Karpas-422 (cell line): Measurements from ENCODE around the gene SMOC2. TPM values are rescaled to one million over a fixed set of nuclear protein-coding genes. Genes with fewer than 3 reads are reported as not detected.

Source experiments
- DNase-seq: peaks from one replicate; pipeline ENCODE4 v3.0.0-alpha.2; 2015
- H2AFZ ChIP-seq: fragments of 200-600 bp; sonication (generic); 2 replicates; pipeline ENCODE4 v1.6.1; 2014; ENCODE audit warnings: antibody characterized with exemption, low read length, mixed read lengths
- H3K27ac ChIP-seq: fragments of 200-600 bp; sonication (generic); 2 replicates; pipeline ENCODE4 v1.5.1; 2014; ENCODE audit warnings: mild to moderate bottlenecking, low read length, moderate library complexity
- H3K27me3 ChIP-seq: fragments of 200-600 bp; sonication (generic); 2 replicates; pipeline ENCODE4 v1.6.1; 2014; ENCODE audit warnings: low read length, mixed read lengths
- H3K36me3 ChIP-seq: fragments of 200-600 bp; sonication (generic); 2 replicates; pipeline ENCODE4 v1.6.1; 2014; ENCODE audit warnings: low read length, mixed read lengths; ENCODE audit not compliant: insufficient read depth
- H3K4me1 ChIP-seq: fragments of 200-600 bp; sonication (generic); 2 replicates; pipeline ENCODE4 v1.6.1; 2014; ENCODE audit warnings: mild to moderate bottlenecking, low read length, mixed read lengths
- H3K4me2 ChIP-seq: fragments of 200-600 bp; sonication (generic); 2 replicates; pipeline ENCODE4 v1.6.1; 2014; ENCODE audit warnings: low read length, low read depth, mild to moderate bottlenecking; ENCODE audit not compliant: poor library complexity, severe bottlenecking
- H3K4me3 ChIP-seq: fragments of 200-600 bp; sonication (generic); 2 replicates; pipeline ENCODE4 v1.5.1; 2014; ENCODE audit warnings: mild to moderate bottlenecking, antibody characterized with exemption, low read length, mixed read lengths
- H3K79me2 ChIP-seq: fragments of 200-600 bp; sonication (generic); 2 replicates; pipeline ENCODE4 v1.6.1; 2014; ENCODE audit warnings: mild to moderate bottlenecking, low read length, mixed read lengths
- H3K9ac ChIP-seq: fragments of 200-600 bp; sonication (generic); 2 replicates; pipeline ENCODE4 v1.6.0; 2014; ENCODE audit warnings: low read length
- H3K9me2 ChIP-seq: fragments of 200-600 bp; sonication (generic), shearing (Covaris generic); replicated peaks from 2 replicates; pipeline ENCODE4 v1.6.0; 2014; ENCODE audit warnings: mild to moderate bottlenecking, low read length, moderate library complexity; ENCODE audit not compliant: insufficient read depth
- H3K9me3 ChIP-seq: fragments of 300-700, 200-600 bp; sonication (generic); 2 replicates; pipeline ENCODE4 v1.6.1; 2014; ENCODE audit warnings: low read length, mixed read lengths
- H4K20me1 ChIP-seq: fragments of 200-600 bp; sonication (generic); 2 replicates; pipeline ENCODE4 v1.6.1; 2014; ENCODE audit warnings: mild to moderate bottlenecking, antibody characterized with exemption, low read length, low read depth; ENCODE audit not compliant: insufficient read depth
- total RNA-seq: library from RNA; depleted of rRNA; stranded (reverse); fragments of >200 nt; shearing (Covaris generic); gene quantifications from 2 replicates; pipeline ENCODE4 v1.2.3, GENCODE V29; 2014; ENCODE audit warnings: low replicate concordance

The SMOC2 gene
- total RNA-seq, 1 experiment from 2014 or later = not detected

DNA sequence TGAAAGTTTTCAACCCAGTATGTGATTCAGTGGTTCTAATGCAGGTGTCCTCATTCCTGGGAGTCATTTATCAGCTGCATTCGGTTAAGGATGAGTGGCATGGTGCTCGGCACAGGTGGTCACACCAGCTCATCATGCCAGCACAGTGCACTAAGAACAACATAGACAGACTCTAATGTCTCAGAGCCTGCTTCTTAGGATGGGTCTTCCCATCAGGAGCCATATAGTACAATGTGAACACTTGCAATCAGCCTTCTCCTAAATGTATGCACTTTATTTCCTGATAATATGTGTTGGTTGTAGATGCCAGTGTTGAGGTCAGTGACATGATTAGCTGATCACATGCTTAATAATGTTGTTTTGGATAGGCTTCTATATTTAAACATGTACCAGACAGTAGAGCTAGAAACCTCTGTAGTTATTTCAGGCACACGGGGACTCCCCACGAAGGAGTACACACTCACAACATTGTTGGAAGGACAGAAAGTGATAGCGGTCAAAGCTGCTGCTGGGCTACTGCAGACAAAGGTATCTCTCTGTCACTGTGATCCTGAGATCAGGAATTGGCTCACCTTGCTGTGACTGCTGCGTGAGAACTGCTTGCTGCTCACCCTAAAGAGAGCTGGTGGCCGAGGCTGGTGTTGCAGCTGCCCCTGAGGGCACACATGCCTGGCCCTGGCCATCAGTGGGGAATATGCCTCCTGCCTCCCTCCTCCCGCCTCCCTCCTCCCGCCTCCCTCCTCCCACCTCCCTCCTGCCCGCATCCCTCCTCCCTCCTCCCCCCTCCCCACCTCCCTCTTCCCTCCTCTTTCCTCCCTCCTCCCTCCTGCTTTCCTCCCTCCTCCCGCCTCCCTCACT lies 195.4 kb downstream of the SMOC2 start:
- Histone ChIP-seq H3K9ac (no peak overlapping the region), H3K27me3 (no peaks in the 10 kb centered on the region), H3K4me3 (no peak overlapping the region), H3K9me3 (0 out of 2 replicates have a peak, but pooled peaks cover 2% of the 10 kb centered on the region), H3K27ac (no peak overlapping the region), H3K4me2 (no peak overlapping the region), H3K4me1 (no peaks in the 10 kb centered on the region), H3K79me2 (no peaks in the 10 kb centered on the region), H4K20me1 (no peaks in the 10 kb centered on the region), H3K9me2 (no peaks in the 10 kb centered on the region), H2AFZ (no peak overlapping the region), H3K36me3 (no peaks in the 10 kb centered on the region)
- no peak for DNase-seq

DNA sequence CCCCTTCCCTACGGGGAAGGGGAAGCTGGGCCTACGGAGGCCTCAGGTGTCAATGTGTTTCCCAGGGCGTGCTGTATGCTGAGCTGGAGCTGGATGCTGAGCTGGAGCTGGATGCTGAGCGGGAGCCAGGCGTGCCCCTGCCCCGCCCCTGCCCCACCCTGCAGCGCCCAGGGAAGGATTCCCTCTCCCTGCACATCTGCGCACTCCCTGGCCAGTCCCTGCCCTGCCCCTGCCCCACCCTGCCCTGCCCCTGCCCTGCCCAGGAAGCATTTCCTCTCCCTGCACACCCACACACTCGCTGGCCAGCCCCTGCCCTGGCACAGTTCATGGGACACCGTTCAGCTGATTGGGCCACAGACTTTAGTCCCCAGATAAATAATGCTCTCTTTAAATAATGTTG lies 196.8 kb downstream of the SMOC2 start:
- Histone ChIP-seq H3K4me2 (no peak overlapping the region), H3K36me3 (no peaks in the 10 kb centered on the region), H3K79me2 (no peaks in the 10 kb centered on the region), H3K9me3 (0 out of 2 replicates have a peak, but pooled peaks cover 2% of the 10 kb centered on the region), H3K9me2 (no peaks in the 10 kb centered on the region), H3K27me3 (no peaks in the 10 kb centered on the region), H3K27ac (no peak overlapping the region), H3K4me3 (no peak overlapping the region), H3K4me1 (no peaks in the 10 kb centered on the region), H3K9ac (no peak overlapping the region), H2AFZ (no peak overlapping the region), H4K20me1 (no peaks in the 10 kb centered on the region)
- DNase-seq = no peak

GRCh38 chr6:168638468-168639271 lies 197.7 kb downstream of the SMOC2 start:
- no peak overlapping the region for H3K9ac ChIP-seq
- no peaks in the 10 kb centered on the region for H3K9me2 ChIP-seq
- H3K4me3 ChIP-seq = no peak overlapping the region
- DNase-seq = no peak
- H3K4me2 ChIP-seq = no peak overlapping the region
- H3K9me3 ChIP-seq = 0 out of 2 replicates have a peak, but pooled peaks cover 2% of the 10 kb centered on the region
- H3K27me3 ChIP-seq = no peaks in the 10 kb centered on the region
- no peaks in the 10 kb centered on the region for H3K79me2 ChIP-seq
- no peak overlapping the region for H2AFZ ChIP-seq
- no peaks in the 10 kb centered on the region for H3K4me1 ChIP-seq
- H4K20me1 ChIP-seq = no peaks in the 10 kb centered on the region
- H3K36me3 ChIP-seq = no peaks in the 10 kb centered on the region
- H3K27ac ChIP-seq = no peak overlapping the region

DNA sequence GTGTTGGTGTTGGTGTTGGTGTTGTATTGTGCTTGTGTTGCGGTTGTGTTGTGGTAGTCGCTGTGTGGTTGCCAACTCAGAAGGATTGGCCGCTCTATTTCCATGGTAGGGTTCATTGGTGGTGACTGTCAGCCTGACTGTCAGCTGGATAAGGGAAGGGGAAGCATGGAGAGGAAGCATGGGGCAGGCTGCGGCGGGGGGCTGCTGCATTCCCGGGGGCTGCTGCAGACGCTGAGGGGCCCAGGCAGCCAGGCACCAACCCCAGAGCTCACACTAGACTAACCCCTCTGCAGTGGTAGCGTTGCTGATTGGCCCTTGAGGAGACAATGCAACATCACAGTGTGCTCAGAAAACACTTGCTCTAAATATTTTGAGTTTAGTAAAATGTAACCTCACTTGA lies 199.2 kb downstream of the SMOC2 start:
- no peak overlapping the region for H3K27ac ChIP-seq
- no peak overlapping the region for H3K4me2 ChIP-seq
- H3K36me3 ChIP-seq = no peaks in the 10 kb centered on the region
- no peaks in the 10 kb centered on the region for H3K79me2 ChIP-seq
- no peaks in the 10 kb centered on the region for H3K4me1 ChIP-seq
- H3K9me3 ChIP-seq = no peaks in the 10 kb centered on the region
- no peaks in the 10 kb centered on the region for H4K20me1 ChIP-seq
- no peaks in the 10 kb centered on the region for H3K9me2 ChIP-seq
- H3K9ac ChIP-seq = no peak overlapping the region
- no peak for DNase-seq
- H3K4me3 ChIP-seq = no peak overlapping the region
- no peaks in the 10 kb centered on the region for H3K27me3 ChIP-seq
- no peak overlapping the region for H2AFZ ChIP-seq

DNA sequence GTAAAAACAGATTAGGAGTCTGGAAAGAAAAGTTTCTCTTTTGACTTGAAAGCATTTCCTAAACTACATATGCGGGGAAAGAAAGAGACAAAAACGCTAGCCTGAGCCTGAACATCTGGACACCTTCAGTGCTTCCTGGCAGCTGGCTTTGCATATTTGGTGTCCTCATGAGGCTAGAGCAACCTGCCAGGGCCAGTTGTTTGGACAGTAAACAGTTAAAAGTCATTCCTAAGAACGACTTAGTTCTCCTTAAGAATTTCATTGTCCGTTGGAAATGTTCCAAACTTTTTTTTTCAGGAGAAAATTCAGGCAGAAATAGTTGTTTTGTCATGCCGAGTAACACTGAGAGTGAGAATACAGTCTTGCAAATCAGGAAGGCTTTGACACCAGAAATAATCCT lies 199.8 kb downstream of the SMOC2 start:
- no peaks in the 10 kb centered on the region for H3K27me3 ChIP-seq
- H3K4me2 ChIP-seq = no peak overlapping the region
- H3K27ac ChIP-seq = no peak overlapping the region
- no peak overlapping the region for H3K9ac ChIP-seq
- H3K79me2 ChIP-seq = no peaks in the 10 kb centered on the region
- H3K36me3 ChIP-seq = no peaks in the 10 kb centered on the region
- no peak overlapping the region for H3K4me3 ChIP-seq
- DNase-seq = no peak
- no peaks in the 10 kb centered on the region for H3K9me2 ChIP-seq
- H2AFZ ChIP-seq = no peak overlapping the region
- H3K9me3 ChIP-seq = no peaks in the 10 kb centered on the region
- no peaks in the 10 kb centered on the region for H3K4me1 ChIP-seq
- H4K20me1 ChIP-seq = no peaks in the 10 kb centered on the region

- no peaks in the 10 kb centered on the region for H4K20me1 ChIP-seq
- H3K4me2 ChIP-seq = no peak overlapping the region
- no peaks in the 10 kb centered on the region for H3K27me3 ChIP-seq
- no peak overlapping the region for H3K4me3 ChIP-seq
- H3K27ac ChIP-seq = no peak overlapping the region
- no peaks in the 10 kb centered on the region for H3K36me3 ChIP-seq
- DNase-seq = no peak
- no peak overlapping the region for H3K9ac ChIP-seq
- H3K4me1 ChIP-seq = no peaks in the 10 kb centered on the region
- no peak overlapping the region for H2AFZ ChIP-seq
- H3K79me2 ChIP-seq = no peaks in the 10 kb centered on the region
- H3K9me3 ChIP-seq = no peaks in the 10 kb centered on the region
- H3K9me2 ChIP-seq = no peaks in the 10 kb centered on the region
Measured at GRCh38 chr6:168641446-168641845, 200.5 kb downstream of the SMOC2 start.

GRCh38 chr6:168643401-168643800 lies 202.4 kb downstream of the SMOC2 start:
- H4K20me1 ChIP-seq = no peaks in the 10 kb centered on the region
- no peaks in the 10 kb centered on the region for H3K9me2 ChIP-seq
- no peak overlapping the region for H3K4me2 ChIP-seq
- H3K27ac ChIP-seq = no peak overlapping the region
- no peak overlapping the region for H2AFZ ChIP-seq
- H3K9ac ChIP-seq = no peak overlapping the region
- H3K79me2 ChIP-seq = no peaks in the 10 kb centered on the region
- no peaks in the 10 kb centered on the region for H3K4me1 ChIP-seq
- DNase-seq = no peak
- no peaks in the 10 kb centered on the region for H3K9me3 ChIP-seq
- H3K4me3 ChIP-seq = no peak overlapping the region
- H3K27me3 ChIP-seq = no peaks in the 10 kb centered on the region
- no peaks in the 10 kb centered on the region for H3K36me3 ChIP-seq

GRCh38 chr6:168645326-168645725 lies 204.3 kb downstream of the SMOC2 start:
- Histone ChIP-seq H3K4me3 (no peak overlapping the region), H3K4me1 (no peaks in the 10 kb centered on the region), H2AFZ (no peak overlapping the region), H3K79me2 (no peaks in the 10 kb centered on the region), H3K27ac (no peak overlapping the region), H3K27me3 (no peaks in the 10 kb centered on the region), H3K9me3 (no peaks in the 10 kb centered on the region), H3K36me3 (no peaks in the 10 kb centered on the region), H3K9me2 (no peaks in the 10 kb centered on the region), H3K9ac (no peak overlapping the region), H3K4me2 (no peak overlapping the region), H4K20me1 (no peaks in the 10 kb centered on the region)
- no peak for DNase-seq
